AG09309 (cell line): Measurements from ENCODE around the gene UBP1.
"Not testable (repeated sequence)": the region's sequence is repeated elsewhere in the genome, so short reads cannot be mapped to it uniquely, and the experiment has no call there.

Experiments used
- DNase-seq: peaks from one replicate; pipeline ENCODE4 v3.0.0-alpha.2; 2010; ENCODE audit warnings: low read depth
- H3K4me3 ChIP-seq: 2 replicates; pipeline ENCODE4 v1.5.1; 2011; ENCODE audit warnings: mild to moderate bottlenecking, low read depth, low read length, moderate library complexity; ENCODE audit not compliant: control insufficient read depth
- TF ChIP-seq, protein P1 (sequence below): IDR thresholded peaks from 2 replicates; pipeline ENCODE4 v1.5.1; 2011; ENCODE audit warnings: mild to moderate bottlenecking, low read depth, low read length, inconsistent platforms; ENCODE audit not compliant: insufficient read depth, control insufficient read depth; ENCODE audit errors: missing control alignments

UBP1 gene

DNA sequence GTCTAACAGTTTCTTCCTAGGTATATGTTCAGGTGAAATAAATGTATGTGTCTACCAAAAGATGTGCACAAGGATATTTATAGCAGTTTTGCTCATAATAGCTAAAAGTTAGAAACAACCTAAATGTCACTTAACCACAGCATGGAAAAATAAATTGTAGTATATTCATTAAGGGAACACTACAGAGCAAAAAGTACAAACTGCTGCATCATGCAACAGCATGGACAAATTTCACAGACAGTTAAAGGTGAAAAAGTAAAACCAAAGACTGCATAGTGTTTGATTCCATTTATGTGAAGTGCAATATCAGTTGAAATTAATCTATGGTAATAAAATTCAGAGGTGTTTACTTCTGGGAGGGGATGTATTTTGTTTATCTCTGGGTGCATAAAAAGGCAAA lies 100.4 kb downstream of the UBP1 start:
- TF ChIP-seq, protein P1, sequence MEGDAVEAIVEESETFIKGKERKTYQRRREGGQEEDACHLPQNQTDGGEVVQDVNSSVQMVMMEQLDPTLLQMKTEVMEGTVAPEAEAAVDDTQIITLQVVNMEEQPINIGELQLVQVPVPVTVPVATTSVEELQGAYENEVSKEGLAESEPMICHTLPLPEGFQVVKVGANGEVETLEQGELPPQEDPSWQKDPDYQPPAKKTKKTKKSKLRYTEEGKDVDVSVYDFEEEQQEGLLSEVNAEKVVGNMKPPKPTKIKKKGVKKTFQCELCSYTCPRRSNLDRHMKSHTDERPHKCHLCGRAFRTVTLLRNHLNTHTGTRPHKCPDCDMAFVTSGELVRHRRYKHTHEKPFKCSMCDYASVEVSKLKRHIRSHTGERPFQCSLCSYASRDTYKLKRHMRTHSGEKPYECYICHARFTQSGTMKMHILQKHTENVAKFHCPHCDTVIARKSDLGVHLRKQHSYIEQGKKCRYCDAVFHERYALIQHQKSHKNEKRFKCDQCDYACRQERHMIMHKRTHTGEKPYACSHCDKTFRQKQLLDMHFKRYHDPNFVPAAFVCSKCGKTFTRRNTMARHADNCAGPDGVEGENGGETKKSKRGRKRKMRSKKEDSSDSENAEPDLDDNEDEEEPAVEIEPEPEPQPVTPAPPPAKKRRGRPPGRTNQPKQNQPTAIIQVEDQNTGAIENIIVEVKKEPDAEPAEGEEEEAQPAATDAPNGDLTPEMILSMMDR = no peak
- H3K4me3 ChIP-seq = no peak overlapping the region
- no peak for DNase-seq

DNA sequence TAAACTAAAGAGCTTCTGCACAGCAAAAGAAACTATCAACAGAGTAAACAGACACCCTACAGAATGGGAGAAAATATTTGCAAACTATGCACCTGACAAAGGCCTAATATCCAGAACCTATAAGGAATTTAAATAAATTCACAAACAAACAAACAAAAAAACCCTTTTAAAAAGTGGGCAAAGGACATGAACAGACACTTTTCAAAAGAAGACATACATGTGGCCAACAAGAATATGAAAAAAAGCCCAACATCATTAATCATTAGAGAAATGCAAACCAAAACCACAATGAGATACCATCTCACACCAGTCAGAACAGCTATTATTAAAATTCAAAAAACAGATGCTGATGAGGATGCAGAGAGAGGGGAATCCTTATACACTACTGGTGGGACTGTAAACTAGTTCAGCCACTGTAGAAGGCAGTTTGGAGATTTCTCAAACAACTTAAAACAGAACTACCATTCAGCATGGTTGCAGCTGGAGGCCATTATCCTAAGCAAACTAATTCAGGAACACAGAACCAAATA lies 101.2 kb downstream of the UBP1 start:
- H3K4me3 ChIP-seq, DNase-seq: not testable (repeated sequence)
